Measurements from ENCODE around the gene CPEB1.

GRCh38 chr15:82649226-82649999, 2.2 kb upstream of the CPEB1 start:
- no peak for TF ChIP-seq POLR2AphosphoS5 (IDR thresholded peaks at IDR 0.05)
- no peak for TF ChIP-seq CTCF (IDR thresholded peaks at IDR 0.05)
- TF ChIP-seq POLR2A (IDR thresholded peaks at IDR 0.05): no peak

Data from stomach (tissue), 4 donors.